IPS-20b (cell line): ENCODE measurements around the gene IFIT2.

Experiments used
- H3K27ac ChIP-seq: one replicate; pipeline ENCODE4 v1.5.1; 2013; ENCODE audit warnings: low read length
- H3K27me3 ChIP-seq: 2 replicates; pipeline ENCODE4 v1.6.1; 2013; ENCODE audit warnings: mild to moderate bottlenecking, low read length, inconsistent platforms; ENCODE audit not compliant: insufficient read depth
- H3K36me3 ChIP-seq: 2 replicates; pipeline ENCODE4 v1.6.1; 2013; ENCODE audit warnings: low read depth, mild to moderate bottlenecking, inconsistent platforms, low read length, moderate library complexity; ENCODE audit not compliant: insufficient read depth
- H3K4me1 ChIP-seq: 2 replicates; pipeline ENCODE4 v1.6.1; 2013; ENCODE audit warnings: mild to moderate bottlenecking, control low read depth, inconsistent platforms, low read length, moderate library complexity; ENCODE audit not compliant: insufficient read depth
- H3K4me3 ChIP-seq: 2 replicates; pipeline ENCODE4 v1.5.1; 2013; ENCODE audit warnings: mild to moderate bottlenecking, low read length, inconsistent platforms
- H3K9ac ChIP-seq: 2 replicates; pipeline ENCODE4 v1.6.1; 2013; ENCODE audit warnings: low read depth, mild to moderate bottlenecking, inconsistent platforms, low read length, moderate library complexity
- H3K9me3 ChIP-seq: 2 replicates; pipeline ENCODE4 v1.6.1; 2013; ENCODE audit warnings: mild to moderate bottlenecking, low read depth, low read length, inconsistent platforms; ENCODE audit not compliant: insufficient read depth

IFIT2 gene

DNA sequence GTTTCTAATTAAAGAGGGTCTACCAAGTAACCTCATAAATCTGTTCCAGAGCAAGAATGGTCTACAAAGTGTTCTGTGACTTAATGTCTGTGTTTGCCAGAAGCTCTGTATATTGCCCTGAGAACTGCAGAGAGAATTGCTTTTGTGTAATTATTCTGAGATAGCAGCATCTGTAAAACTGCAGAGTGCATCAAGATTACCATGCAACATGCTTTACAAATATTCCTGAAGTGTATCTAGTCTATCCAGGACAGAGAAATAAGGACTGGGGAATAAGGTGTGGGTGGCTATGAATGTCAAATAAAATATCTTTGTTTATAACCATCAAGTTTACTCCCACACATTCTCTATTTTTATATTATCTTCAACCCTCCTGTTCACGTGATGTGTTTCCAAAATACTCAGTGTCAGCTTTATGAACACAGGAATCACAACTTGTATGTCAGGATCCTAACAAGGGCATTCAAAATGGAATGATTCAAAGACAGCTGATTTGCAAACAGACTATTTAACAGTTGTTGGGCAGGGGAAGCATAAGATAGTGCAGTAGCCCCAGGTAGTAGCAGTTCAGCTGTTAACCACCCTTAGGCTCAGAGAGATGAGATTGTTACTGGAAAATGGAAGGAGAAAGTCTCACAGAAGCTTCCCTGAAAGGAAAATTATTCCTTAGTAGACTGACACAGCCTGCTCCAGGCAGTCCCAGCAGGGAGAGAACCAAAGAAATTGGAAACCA lies 35.0 kb upstream of the IFIT2 start:
- H3K27ac ChIP-seq = no peak overlapping the region
- H3K27me3 ChIP-seq = no peaks in the 10 kb centered on the region
- no peak overlapping the region for H3K9ac ChIP-seq
- H3K9me3 ChIP-seq = no peaks in the 10 kb centered on the region
- H3K4me3 ChIP-seq = no peak overlapping the region
- no peaks in the 10 kb centered on the region for H3K36me3 ChIP-seq
- H3K4me1 ChIP-seq = no peaks in the 10 kb centered on the region

DNA sequence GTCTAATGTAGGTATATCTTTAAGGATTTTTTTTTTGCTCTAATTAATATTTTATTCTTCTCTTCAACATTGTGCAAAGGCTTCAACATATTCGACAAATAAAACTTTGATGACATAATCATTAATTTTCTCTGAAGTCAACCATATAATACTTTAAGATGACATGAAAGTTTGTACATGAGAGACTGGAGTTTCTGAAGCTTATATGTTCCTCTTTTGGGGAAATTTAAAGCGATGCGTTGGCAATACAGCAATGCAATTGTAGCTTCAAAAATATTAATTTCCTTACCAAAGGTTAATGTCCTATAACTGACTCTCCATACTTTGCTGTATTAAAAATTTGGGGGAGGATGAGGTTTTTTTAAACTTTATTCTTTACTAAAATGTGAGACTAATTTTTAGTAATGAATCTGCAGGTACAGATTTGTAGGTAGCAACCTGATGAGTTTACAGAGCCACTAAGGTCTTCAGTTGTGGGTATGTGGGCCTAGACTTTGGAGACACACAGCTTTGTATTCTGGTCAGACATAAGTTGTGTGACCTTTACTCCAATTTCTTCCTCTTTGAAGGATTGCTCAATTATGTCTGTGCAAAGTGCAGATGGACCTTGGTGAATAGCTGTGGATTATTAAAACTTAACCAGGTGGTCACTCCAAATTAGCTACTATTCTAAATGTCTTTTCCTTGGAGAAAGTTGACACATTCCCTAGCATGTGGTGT lies 32.3 kb upstream of the IFIT2 start:
- H3K4me3 ChIP-seq = no peak overlapping the region
- no peak overlapping the region for H3K9ac ChIP-seq
- H3K27me3 ChIP-seq = no peaks in the 10 kb centered on the region
- H3K4me1 ChIP-seq = no peaks in the 10 kb centered on the region
- no peak overlapping the region for H3K27ac ChIP-seq
- no peaks in the 10 kb centered on the region for H3K36me3 ChIP-seq
- no peaks in the 10 kb centered on the region for H3K9me3 ChIP-seq

DNA sequence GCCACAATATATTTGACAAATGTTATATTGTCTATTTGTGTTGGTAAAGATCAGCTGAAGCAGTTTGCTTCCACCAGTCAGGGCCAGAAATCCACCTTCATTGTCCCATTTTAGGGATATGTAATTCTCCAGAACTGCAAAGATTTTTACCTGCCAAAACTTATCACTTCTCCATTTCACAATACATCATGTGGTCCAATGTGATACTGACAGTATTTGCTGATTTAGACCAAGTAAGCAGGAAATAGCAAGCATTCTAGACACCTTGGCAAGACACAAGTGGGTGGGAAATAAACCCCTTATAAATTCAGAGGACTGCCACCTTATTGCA lies 31.7 kb upstream of the IFIT2 start:
- Histone ChIP-seq H3K36me3 (no peaks in the 10 kb centered on the region), H3K4me1 (no peaks in the 10 kb centered on the region), H3K9ac (no peak overlapping the region), H3K27me3 (no peaks in the 10 kb centered on the region), H3K4me3 (no peak overlapping the region), H3K9me3 (no peaks in the 10 kb centered on the region), H3K27ac (no peak overlapping the region)

DNA sequence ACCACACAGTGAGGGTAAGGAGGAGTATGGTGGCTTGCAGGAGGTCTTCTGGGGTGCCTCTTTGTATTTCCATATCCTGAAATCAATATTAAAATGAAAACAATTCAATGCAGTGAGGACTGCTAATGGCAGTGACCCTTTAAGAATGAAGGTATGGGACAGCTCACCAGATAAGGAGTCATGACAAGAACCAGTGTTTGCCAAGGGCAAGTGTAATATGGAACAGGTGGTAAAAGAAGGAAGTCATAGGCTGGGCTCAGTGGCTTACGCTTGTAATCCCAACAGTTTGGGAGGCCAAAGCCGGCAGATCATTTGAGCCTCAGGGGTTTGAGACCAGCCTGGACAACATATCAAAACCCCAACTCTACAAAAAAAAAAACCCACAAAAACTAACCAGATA lies 30.3 kb upstream of the IFIT2 start:
- H3K4me3 ChIP-seq = no peak overlapping the region
- no peaks in the 10 kb centered on the region for H3K27me3 ChIP-seq
- no peaks in the 10 kb centered on the region for H3K36me3 ChIP-seq
- H3K4me1 ChIP-seq = no peaks in the 10 kb centered on the region
- no peak overlapping the region for H3K27ac ChIP-seq
- H3K9me3 ChIP-seq = no peaks in the 10 kb centered on the region
- H3K9ac ChIP-seq = no peak overlapping the region

DNA sequence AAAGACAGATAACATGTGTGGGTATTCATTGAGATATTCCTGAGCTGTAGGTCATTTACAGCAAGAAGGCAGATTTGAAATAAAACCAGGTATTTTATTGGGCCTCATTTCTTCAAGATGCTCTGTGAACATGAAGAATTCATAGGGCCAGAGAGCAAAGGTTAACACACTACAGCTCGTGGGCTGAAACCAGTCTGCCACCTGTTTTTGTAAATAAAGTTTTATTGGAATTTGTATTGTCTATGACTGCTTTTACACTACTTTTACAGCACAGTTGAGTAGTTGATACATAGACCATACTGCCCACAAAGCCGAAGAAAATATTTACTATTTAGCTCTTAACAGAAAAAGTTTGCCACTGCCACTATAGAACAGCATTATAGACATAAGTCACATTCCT lies 28.2 kb upstream of the IFIT2 start:
- Histone ChIP-seq H3K27me3 (no peaks in the 10 kb centered on the region), H3K9ac (no peak overlapping the region), H3K4me1 (peaks cover 6% of the 10 kb centered on the region), H3K9me3 (no peaks in the 10 kb centered on the region), H3K4me3 (no peak overlapping the region), H3K27ac (no peak overlapping the region), H3K36me3 (no peaks in the 10 kb centered on the region)

DNA sequence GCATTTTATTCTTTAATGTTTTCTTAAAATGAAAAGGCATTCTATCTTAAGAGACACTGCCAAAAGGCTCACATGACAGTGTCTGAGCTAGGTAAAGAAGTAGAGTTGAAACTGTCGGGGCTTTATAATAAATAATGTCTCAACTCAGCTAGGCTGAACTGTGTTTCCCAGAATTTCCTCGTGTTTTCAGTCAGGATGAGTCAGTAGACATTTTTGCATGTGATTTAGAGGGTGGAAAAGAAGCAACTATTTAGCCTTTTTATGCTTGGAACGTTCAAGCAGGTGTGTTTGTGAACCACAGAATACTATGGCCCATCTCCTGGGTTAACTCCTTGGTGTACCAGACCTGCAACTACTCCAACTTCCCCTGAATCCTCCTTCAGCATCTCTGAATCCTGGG lies 26.9 kb upstream of the IFIT2 start:
- Histone ChIP-seq H3K27me3 (no peaks in the 10 kb centered on the region), H3K9ac (no peak overlapping the region), H3K27ac (no peak overlapping the region), H3K9me3 (no peaks in the 10 kb centered on the region), H3K4me3 (no peak overlapping the region), H3K36me3 (no peaks in the 10 kb centered on the region), H3K4me1 (peaks cover 6% of the 10 kb centered on the region)

DNA sequence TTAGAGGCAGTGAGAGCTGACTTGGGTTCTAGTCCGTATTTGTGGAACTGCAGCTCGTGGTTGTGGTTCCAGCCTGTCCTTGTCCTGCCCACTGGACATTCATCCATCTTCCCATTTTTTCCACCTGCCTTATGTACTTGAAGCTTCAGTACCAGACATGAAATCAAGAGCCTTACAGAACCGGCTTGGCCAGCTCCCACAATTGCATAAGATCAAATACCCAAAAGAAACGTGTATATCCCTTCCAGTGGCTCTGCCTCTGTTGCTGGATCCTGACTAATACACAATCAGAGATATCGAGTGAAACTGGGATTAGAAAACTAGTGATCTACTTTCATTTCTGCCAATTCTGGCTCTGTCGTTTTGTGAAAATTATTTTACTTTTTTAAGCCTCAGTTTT lies 26.5 kb upstream of the IFIT2 start:
- Histone ChIP-seq H3K4me1 (peaks cover 6% of the 10 kb centered on the region), H3K9me3 (no peaks in the 10 kb centered on the region), H3K27me3 (no peaks in the 10 kb centered on the region), H3K9ac (no peak overlapping the region), H3K27ac (no peak overlapping the region), H3K4me3 (no peak overlapping the region), H3K36me3 (no peaks in the 10 kb centered on the region)

DNA sequence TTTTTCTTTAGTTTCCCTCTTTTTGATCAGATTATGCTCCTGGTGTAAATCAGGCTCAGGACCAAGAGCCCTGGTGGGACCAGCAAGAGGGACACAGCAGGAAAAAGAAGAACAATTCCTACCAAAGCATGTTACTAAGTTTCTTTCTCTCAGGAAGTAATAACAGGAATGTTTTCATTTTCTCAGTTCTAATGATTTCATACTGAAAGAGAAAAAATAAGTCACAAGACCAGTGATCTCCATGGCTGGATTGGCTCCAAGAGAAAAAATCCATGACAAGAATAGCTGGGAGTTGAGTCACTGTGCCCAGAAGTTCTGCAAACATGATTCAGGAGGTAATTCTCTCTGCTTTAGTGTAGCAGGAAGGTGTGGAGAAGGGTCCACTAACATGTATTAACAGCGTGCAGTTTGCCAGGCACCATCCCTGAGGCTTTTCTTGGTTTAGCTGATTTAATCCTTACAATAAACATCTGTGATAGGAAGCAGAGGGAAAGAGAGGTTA lies 23.8 kb upstream of the IFIT2 start:
- Histone ChIP-seq H3K9me3 (no peaks in the 10 kb centered on the region), H3K4me3 (no peak overlapping the region), H3K27me3 (no peaks in the 10 kb centered on the region), H3K36me3 (no peaks in the 10 kb centered on the region), H3K27ac (no peak overlapping the region), H3K4me1 (peaks cover 6% of the 10 kb centered on the region), H3K9ac (no peak overlapping the region)

DNA sequence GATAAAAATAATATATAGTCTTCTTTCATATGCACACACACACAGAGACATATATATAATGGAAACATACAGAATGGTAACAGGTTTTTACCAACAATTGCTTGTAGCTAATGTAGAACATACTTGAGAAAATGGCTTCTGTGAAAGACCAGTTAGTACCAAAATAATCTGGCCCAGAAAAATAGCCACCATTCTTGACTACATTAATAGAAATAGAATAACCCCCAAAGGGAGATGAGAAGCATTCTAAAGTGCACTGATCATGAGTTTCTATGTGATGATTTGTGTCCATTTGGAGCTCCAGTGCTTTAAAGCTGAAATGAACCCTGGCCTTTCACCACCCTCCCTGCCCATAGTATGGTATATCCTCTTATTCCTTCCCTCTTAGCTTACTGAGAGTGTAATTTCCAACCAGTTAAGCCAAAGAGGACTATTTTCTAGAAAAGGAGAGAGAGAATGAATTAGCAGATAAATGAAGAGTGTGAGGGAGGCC lies 22.9 kb upstream of the IFIT2 start:
- no peaks in the 10 kb centered on the region for H3K27me3 ChIP-seq
- H3K27ac ChIP-seq = no peak overlapping the region
- no peaks in the 10 kb centered on the region for H3K36me3 ChIP-seq
- H3K4me3 ChIP-seq = no peak overlapping the region
- H3K9me3 ChIP-seq = no peaks in the 10 kb centered on the region
- H3K9ac ChIP-seq = no peak overlapping the region
- H3K4me1 ChIP-seq = peaks cover 14% of the 10 kb centered on the region

DNA sequence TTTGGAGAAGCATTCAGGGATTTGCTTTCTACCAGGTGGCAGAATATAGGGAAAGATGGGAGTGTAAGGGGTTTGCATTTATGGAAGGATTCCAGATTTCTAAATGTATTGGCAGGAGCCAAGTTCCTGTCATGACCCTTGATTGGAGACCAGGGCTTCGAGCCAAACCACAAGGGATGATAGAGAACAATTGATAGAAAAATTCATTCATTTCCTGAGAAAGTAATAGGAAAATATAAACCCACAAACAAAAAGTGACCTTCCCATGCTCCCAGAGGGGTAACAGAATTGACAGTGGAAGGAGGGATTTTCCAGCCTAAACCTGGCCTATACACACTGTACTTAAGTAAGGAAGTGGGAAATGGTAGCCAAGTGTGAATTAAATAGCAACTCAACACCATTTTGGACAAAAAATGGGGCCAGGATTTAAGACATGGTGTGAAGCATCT lies 22.4 kb upstream of the IFIT2 start:
- Histone ChIP-seq H3K4me1 (peaks cover 19% of the 10 kb centered on the region), H3K9me3 (no peaks in the 10 kb centered on the region), H3K36me3 (no peaks in the 10 kb centered on the region), H3K9ac (no peak overlapping the region), H3K27ac (no peak overlapping the region), H3K27me3 (no peaks in the 10 kb centered on the region), H3K4me3 (no peak overlapping the region)

DNA sequence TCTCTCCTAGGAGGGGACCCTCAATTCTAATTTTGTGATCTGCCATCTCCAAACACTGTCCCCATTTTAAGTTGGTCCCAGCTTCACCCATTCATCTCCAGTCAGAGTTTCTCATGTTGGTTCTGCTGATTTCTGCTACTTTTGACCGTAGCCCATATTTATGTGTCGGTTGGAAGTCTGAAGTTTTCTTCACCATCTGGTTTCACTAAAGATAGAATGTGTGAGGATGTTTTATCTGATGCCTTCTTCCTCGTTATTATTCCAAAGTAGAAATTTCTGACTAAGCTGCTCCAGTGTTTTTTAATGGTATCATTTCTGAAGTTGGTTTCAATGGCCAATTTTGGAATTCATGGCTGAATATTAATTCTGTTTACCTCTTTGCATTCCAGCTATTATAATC lies 21.3 kb upstream of the IFIT2 start:
- H3K4me3 ChIP-seq = no peak overlapping the region
- no peaks in the 10 kb centered on the region for H3K27me3 ChIP-seq
- peaks cover 21% of the 10 kb centered on the region for H3K4me1 ChIP-seq
- no peak overlapping the region for H3K9ac ChIP-seq
- H3K9me3 ChIP-seq = no peaks in the 10 kb centered on the region
- H3K36me3 ChIP-seq = no peaks in the 10 kb centered on the region
- no peak overlapping the region for H3K27ac ChIP-seq
